ENCODE results near the gene ARHGEF28. TPM values are rescaled to one million over a fixed set of nuclear protein-coding genes. Genes with fewer than 3 reads are reported as not detected.

Gene ARHGEF28
- polyA plus RNA-seq, 3 donors: not detected

DNA sequence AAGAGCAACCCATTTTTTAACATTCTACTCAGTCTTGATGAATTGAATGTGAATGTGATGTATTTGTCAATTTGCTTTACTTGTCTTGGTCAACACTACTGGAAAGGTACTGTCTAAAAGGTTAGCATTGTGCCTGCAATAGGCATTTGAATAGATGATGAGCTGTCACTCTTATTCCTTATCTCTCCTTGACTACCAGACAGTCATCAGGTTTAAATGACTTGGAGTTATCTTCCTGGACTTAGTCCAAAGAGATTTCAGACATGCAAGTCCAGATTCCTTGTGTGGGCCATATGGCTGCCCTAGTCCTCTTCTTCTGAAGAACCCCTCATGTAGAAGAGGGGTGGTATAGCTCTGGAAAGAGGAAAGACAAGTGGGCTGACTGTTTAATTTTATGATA lies 4.8 kb downstream of the ARHGEF28 start:
- TF ChIP-seq, protein P1, sequence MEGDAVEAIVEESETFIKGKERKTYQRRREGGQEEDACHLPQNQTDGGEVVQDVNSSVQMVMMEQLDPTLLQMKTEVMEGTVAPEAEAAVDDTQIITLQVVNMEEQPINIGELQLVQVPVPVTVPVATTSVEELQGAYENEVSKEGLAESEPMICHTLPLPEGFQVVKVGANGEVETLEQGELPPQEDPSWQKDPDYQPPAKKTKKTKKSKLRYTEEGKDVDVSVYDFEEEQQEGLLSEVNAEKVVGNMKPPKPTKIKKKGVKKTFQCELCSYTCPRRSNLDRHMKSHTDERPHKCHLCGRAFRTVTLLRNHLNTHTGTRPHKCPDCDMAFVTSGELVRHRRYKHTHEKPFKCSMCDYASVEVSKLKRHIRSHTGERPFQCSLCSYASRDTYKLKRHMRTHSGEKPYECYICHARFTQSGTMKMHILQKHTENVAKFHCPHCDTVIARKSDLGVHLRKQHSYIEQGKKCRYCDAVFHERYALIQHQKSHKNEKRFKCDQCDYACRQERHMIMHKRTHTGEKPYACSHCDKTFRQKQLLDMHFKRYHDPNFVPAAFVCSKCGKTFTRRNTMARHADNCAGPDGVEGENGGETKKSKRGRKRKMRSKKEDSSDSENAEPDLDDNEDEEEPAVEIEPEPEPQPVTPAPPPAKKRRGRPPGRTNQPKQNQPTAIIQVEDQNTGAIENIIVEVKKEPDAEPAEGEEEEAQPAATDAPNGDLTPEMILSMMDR (IDR thresholded peaks at IDR 0.05): no peak
- H3K4me1 Mint-ChIP-seq: peaks cover 5% of the 10 kb centered on the region
- no peaks in the 10 kb centered on the region for H3K79me2 ChIP-seq (ENCODE audit: insufficient read depth, low read length)

DNA sequence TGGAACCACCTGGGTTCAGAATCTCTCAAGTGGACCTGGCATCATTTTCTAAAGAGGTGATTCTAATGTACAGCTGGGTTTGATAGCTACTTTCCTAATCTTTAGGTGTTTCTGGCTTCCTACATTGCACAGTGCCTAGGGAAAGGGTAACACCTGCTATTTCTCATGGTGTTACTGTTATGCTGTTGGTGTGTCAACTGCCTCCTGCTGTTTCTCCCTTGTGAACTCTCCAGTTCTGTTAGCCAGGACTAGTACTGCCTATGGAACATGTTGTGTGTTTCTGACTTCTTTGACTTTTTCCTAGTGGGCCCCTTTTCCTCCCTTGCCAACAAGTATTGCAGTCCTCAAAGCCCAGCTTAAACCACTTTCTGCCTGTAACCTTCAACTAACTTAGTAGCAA lies 5.5 kb downstream of the ARHGEF28 start:
- no peak overlapping the region for H3K4me3 ChIP-seq (replicated peaks in 1 of 3; ENCODE audit: low read depth in 2 of 3, low read length in 3 of 3)
- no peak overlapping the region for H2AFZ ChIP-seq (ENCODE audit: insufficient read depth, low read depth, low read length, poor library complexity, severe bottlenecking)
- TF ChIP-seq, protein P1 (IDR thresholded peaks at IDR 0.05): no peak
- Mint-ChIP-seq H3K9me3 (peaks cover 0 to 4% (median 0%) of the 10 kb centered on the region in 7 donors), H3K4me1 (peaks cover 4% of the 10 kb centered on the region), H3K4me3 (no peak overlapping the region), H3K27ac (no peak overlapping the region), H3K27me3 (ENCODE audit: low read depth in 3 of 3) (peaks cover 29 to 34% (median 30%) of the 10 kb centered on the region in 3 donors), H3K36me3 (no peaks in the 10 kb centered on the region)
- no peak overlapping the region for H3K4me2 ChIP-seq (replicated peaks; ENCODE audit: extremely low read depth, low read length, poor library complexity, severe bottlenecking)
- no peaks in the 10 kb centered on the region for H4K20me1 ChIP-seq (ENCODE audit: insufficient read depth, low read length)
- H3K9me3 ChIP-seq (replicated peaks in 1 of 2; ENCODE audit: control insufficient read depth in 1 of 2, insufficient read depth in 1 of 2, low read length in 2 of 2): no peaks in the 10 kb centered on the region
- H3K27ac ChIP-seq (ENCODE audit: low read depth in 1 of 2, low read length in 2 of 2): no peak overlapping the region
- intact Hi-C loops (cut with micrococcal nuclease): no loop called here
- peaks cover 3 to 4% of the 10 kb centered on the region in 2 donors for H3K4me1 ChIP-seq (ENCODE audit: control insufficient read depth in 1 of 2, insufficient read depth in 2 of 2, low read length in 2 of 2)
- no peaks in the 10 kb centered on the region for H3K36me3 ChIP-seq (replicated peaks in 1 of 2; ENCODE audit: control insufficient read depth in 1 of 2, insufficient read depth in 2 of 2, low read length in 2 of 2)
- peaks cover 33 to 37% of the 10 kb centered on the region in 2 donors for H3K27me3 ChIP-seq (ENCODE audit: control insufficient read depth in 2 of 2, insufficient read depth in 2 of 2, low read length in 2 of 2)
- no peak for DNase-seq
- no peak overlapping the region for H3K9ac ChIP-seq (ENCODE audit: insufficient read depth, low read length, poor library complexity, severe bottlenecking)
- H3K79me2 ChIP-seq (ENCODE audit: insufficient read depth, low read length): no peaks in the 10 kb centered on the region

More for the DNA sequence above, 4.8 kb downstream of the ARHGEF28 start:
- H2AFZ ChIP-seq (ENCODE audit: insufficient read depth, low read depth, low read length, poor library complexity, severe bottlenecking): no peak overlapping the region
- H3K4me1 ChIP-seq (ENCODE audit: control insufficient read depth in 1 of 2, insufficient read depth in 2 of 2, low read length in 2 of 2): peaks cover 8% of the 10 kb centered on the region in 2 donors
- peaks cover 34 to 41% of the 10 kb centered on the region in 2 donors for H3K27me3 ChIP-seq (ENCODE audit: control insufficient read depth in 2 of 2, insufficient read depth in 2 of 2, low read length in 2 of 2)
- Mint-ChIP-seq H3K36me3 (no peaks in the 10 kb centered on the region), H3K27me3 (ENCODE audit: low read depth in 3 of 3) (peaks cover 30 to 35% (median 34%) of the 10 kb centered on the region in 3 donors), H3K4me3 (no peak overlapping the region), H3K9me3 (peaks cover 0 to 4% (median 0%) of the 10 kb centered on the region in 7 donors), H3K27ac (no peak overlapping the region)
- H3K9ac ChIP-seq (ENCODE audit: insufficient read depth, low read length, poor library complexity, severe bottlenecking): no peak overlapping the region
- DNase-seq: no peak
- intact Hi-C loops (cut with micrococcal nuclease): no loop called here
- no peak overlapping the region for H3K27ac ChIP-seq (ENCODE audit: low read depth in 1 of 2, low read length in 2 of 2)
- no peaks in the 10 kb centered on the region for H3K9me3 ChIP-seq (replicated peaks in 1 of 2; ENCODE audit: control insufficient read depth in 1 of 2, insufficient read depth in 1 of 2, low read length in 2 of 2)
- no peaks in the 10 kb centered on the region for H3K36me3 ChIP-seq (replicated peaks in 1 of 2; ENCODE audit: control insufficient read depth in 1 of 2, insufficient read depth in 2 of 2, low read length in 2 of 2)
- H4K20me1 ChIP-seq (ENCODE audit: insufficient read depth, low read length): no peaks in the 10 kb centered on the region
- H3K4me2 ChIP-seq (replicated peaks; ENCODE audit: extremely low read depth, low read length, poor library complexity, severe bottlenecking): no peak overlapping the region
- H3K4me3 ChIP-seq (replicated peaks in 1 of 3; ENCODE audit: low read depth in 2 of 3, low read length in 3 of 3): no peak overlapping the region

All from CD14-positive monocyte (primary cell).